NCI-H128 (cell line): Measurements from ENCODE around the gene RGS17.

Experiments
- DNase-seq: peaks from one replicate; lab custom pipeline; 2025; ENCODE audit not compliant: unreplicated experiment; lab: John Stamatoyannopoulos, UW

Gene RGS17

DNA sequence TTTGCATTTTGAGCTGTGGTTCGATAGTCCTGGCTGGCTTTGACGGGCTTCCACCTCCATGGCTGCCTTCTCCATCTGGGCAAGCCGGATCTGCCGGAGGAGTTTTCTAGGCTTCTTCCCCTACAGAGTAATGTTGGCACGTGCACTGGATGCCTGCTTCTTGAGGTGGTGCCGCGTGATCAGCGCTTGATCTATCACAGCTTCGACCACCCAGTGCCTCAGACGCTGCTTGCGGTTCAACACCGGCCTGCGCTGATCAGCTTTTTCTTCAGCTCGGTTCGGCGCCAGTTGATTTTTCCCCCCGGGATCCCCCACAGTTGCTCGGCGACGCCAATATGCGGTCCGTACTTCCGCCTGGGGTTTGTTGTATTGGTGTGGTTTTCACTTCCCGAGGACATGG lies 171.7 kb downstream of the RGS17 start:
- DNase-seq, result no peak

DNA sequence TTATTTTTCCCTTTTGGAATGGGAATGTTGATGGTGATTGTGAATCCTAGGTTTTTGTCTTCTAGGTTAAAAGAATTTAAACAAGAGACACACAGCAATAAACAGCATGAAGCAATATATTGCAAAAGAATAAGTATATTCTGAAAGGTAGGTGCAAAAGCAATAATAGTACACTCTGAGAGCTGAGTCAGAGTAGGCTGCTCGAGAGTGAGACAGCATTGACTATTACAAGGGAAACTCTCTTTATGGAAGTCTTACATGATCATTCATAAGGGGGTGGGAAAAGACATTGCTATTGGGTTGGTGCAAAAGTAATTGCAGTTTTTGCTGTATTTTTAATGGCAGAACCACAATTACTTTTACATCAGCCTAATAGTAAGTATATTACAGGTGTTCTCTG lies 173.3 kb downstream of the RGS17 start:
- no peak for DNase-seq
